PC-9 (cell line): ENCODE measurements around the gene RBM4. TPM values are rescaled to one million over a fixed set of nuclear protein-coding genes. Genes with fewer than 3 reads are reported as not detected.

Source experiments
- BruUV-seq: library from RNA; stranded (reverse); fragments of 400-500 nt; replicated peaks from 2 replicates; lab custom pipeline; 2021; lab: Mats Ljungman, UMichigan
- CTCF ChIA-PET: fragments of 300-600 bp; sonication (Branson Sonifier 250); formaldehyde crosslinking; loops from one replicate; lab custom pipeline; 2022; ENCODE audit warnings: antibody characterized with exemption; lab: Charles Lee
- POLR2A ChIA-PET: fragments of 300-600 bp; sonication (Branson Sonifier 250); formaldehyde crosslinking; loops from one replicate; lab custom pipeline; 2022; ENCODE audit warnings: antibody characterized with exemption; ENCODE audit not compliant: unreplicated experiment; lab: Charles Lee
- DNase-seq, 2 experiments: peaks; one replicate each; pipeline versions ENCODE4 v3.0.0 to v3.0.0-alpha.2; 2015 to 2022; ENCODE audit warnings: mixed read lengths in 1 of 2
- H2AFZ ChIP-seq: fragments of 200-600 bp; sonication (generic); 2 replicates; pipeline ENCODE4 v1.8.1; 2017; ENCODE audit warnings: antibody characterized with exemption
- H3F3A ChIP-seq: fragments of 200-600 bp; sonication (generic); 2 replicates; pipeline ENCODE4 v1.8.1; 2017; ENCODE audit warnings: antibody characterized with exemption, mild to moderate bottlenecking, low read depth; ENCODE audit not compliant: insufficient read depth
- H3K27ac ChIP-seq: fragments of 200-600 bp; sonication (generic); 2 replicates; pipeline ENCODE4 v1.6.1; 2016; ENCODE audit warnings: mixed run types
- H3K27me3 ChIP-seq: fragments of 200-600 bp; sonication (generic); 2 replicates; pipeline ENCODE4 v1.6.1; 2016; ENCODE audit warnings: low read depth, mixed run types; ENCODE audit not compliant: insufficient read depth
- H3K36me3 ChIP-seq: fragments of 200-600 bp; sonication (generic); 2 replicates; pipeline ENCODE4 v1.6.1; 2016; ENCODE audit warnings: low read depth, mixed run types
- H3K4me1 ChIP-seq: fragments of 200-600 bp; sonication (generic); replicated peaks from 2 replicates; pipeline ENCODE4 v1.6.1; 2016; ENCODE audit warnings: mixed run types; ENCODE audit not compliant: insufficient read depth
- H3K4me2 ChIP-seq: fragments of 200-600 bp; sonication (generic); 2 replicates; pipeline ENCODE4 v1.6.1; 2017; ENCODE audit warnings: mixed run types
- H3K4me3 ChIP-seq: fragments of 200-600 bp; sonication (generic); 2 replicates; pipeline ENCODE4 v1.6.1; 2016; ENCODE audit warnings: mixed run types
- H3K79me2 ChIP-seq: fragments of 200-600 bp; sonication (generic); 2 replicates; pipeline ENCODE4 v1.6.1; 2017; ENCODE audit warnings: low read depth, mixed run types
- H3K9me2 ChIP-seq: fragments of 200-600 bp; sonication (generic); 2 replicates; pipeline ENCODE4 v1.8.1; 2017; ENCODE audit warnings: mild to moderate bottlenecking; ENCODE audit not compliant: insufficient read depth
- H3K9me3 ChIP-seq: fragments of 200-600 bp; sonication (generic); 2 replicates; pipeline ENCODE4 v1.8.1; 2016; ENCODE audit warnings: low read depth; ENCODE audit not compliant: insufficient read depth
- H4K20me1 ChIP-seq: fragments of 200-600 bp; sonication (generic); 2 replicates; pipeline ENCODE4 v1.8.1; 2017; ENCODE audit not compliant: insufficient read depth
- CTCF ChIP-seq: fragments of 200-600 bp; sonication (generic); conservative IDR thresholded peaks from 2 replicates; pipeline ENCODE4 v1.6.1; 2017; ENCODE audit warnings: mixed run types, antibody characterized with exemption, mild to moderate bottlenecking, moderate library complexity
- EZH2 ChIP-seq: fragments of 200-600 bp; sonication (generic); IDR thresholded peaks from 2 replicates; pipeline ENCODE4 v1.8.0; 2017; ENCODE audit warnings: antibody characterized with exemption, low read depth
- intact Hi-C: fragments of 100-400 bp; cut with micrococcal nuclease; formaldehyde crosslinking; loops from one replicate; pipeline ENCODE4 v1.10.0; 2022; ENCODE audit not compliant: unreplicated experiment
- total RNA-seq: library from RNA; stranded (reverse); gene quantifications from 2 replicates; pipeline ENCODE4 v1.2.3, GENCODE V29; 2021

Gene RBM4
- total RNA-seq, 1 experiment from 2014 or later = 140 TPM

- no peak overlapping the region for H2AFZ ChIP-seq
- H3F3A ChIP-seq = peaks cover 76% of the 10 kb centered on the region; the same call in 1 of the 2 replicates
- no peaks in the 10 kb centered on the region for H3K9me2 ChIP-seq
- H3K4me2 ChIP-seq = no peak overlapping the region
- ChIA-PET POLR2A (no interaction called here), CTCF (no interaction called here)
- peak; percentile 12 to 47 for DNase-seq
- H3K36me3 ChIP-seq = peaks cover 28% of the 10 kb centered on the region; the same call in 1 of the 2 replicates
- H3K4me3 ChIP-seq = no peak overlapping the region
- no peak overlapping the region for H3K27ac ChIP-seq
- TF ChIP-seq EZH2 (no peak), CTCF (no peak)
- no peaks in the 10 kb centered on the region for H3K9me3 ChIP-seq
- H3K27me3 ChIP-seq = no peaks in the 10 kb centered on the region
- peaks cover 39% of the 10 kb centered on the region for H3K79me2 ChIP-seq
- no peaks in the 10 kb centered on the region for H3K4me1 ChIP-seq
- H4K20me1 ChIP-seq = peaks cover 63% of the 10 kb centered on the region
- no TSS peak for BruUV-seq
- intact Hi-C loops = no loop called here
Measured at GRCh38 chr11:66653123-66653522, 14.6 kb downstream of the RBM4 start.

GRCh38 chr11:66659763-66660162 lies 21.3 kb downstream of the RBM4 start:
- intact Hi-C loops = no loop called here

GRCh38 chr11:66663741-66664296 lies 25.3 kb downstream of the RBM4 start:
- H2AFZ ChIP-seq = no peak overlapping the region
- no peaks in the 10 kb centered on the region for H3K27me3 ChIP-seq
- H3K36me3 ChIP-seq = peaks cover 9% of the 10 kb centered on the region; the same call in 1 of the 2 replicates
- H3K27ac ChIP-seq = no peak overlapping the region
- H3K9me3 ChIP-seq = no peaks in the 10 kb centered on the region
- peaks cover 66% of the 10 kb centered on the region for H4K20me1 ChIP-seq
- H3K79me2 ChIP-seq = peaks cover 4% of the 10 kb centered on the region
- CTCF ChIA-PET = no interaction called here
- H3K4me1 ChIP-seq = no peaks in the 10 kb centered on the region
- BruUV-seq = no TSS peak
- TF ChIP-seq CTCF (no peak), EZH2 (no peak)
- intact Hi-C loops = no loop called here
- H3K9me2 ChIP-seq = no peaks in the 10 kb centered on the region
- no peak overlapping the region for H3K4me2 ChIP-seq
- H3K4me3 ChIP-seq = no peak overlapping the region
- POLR2A ChIA-PET = interaction anchor here (0.5 to 0.7 kb wide), 2 partner anchors 9 to 26 kb away, joined by 7 to 9 read pairs; no protein-coding TSS in a partner anchor
- H3F3A ChIP-seq = peaks cover 47% of the 10 kb centered on the region; the same call in 1 of the 2 replicates
- DNase-seq = no peak

More at GRCh38 chr11:66659763-66660162, 21.3 kb downstream of the RBM4 start:
- H4K20me1 ChIP-seq = peaks cover 49% of the 10 kb centered on the region
- no peaks in the 10 kb centered on the region for H3K9me2 ChIP-seq
- ChIA-PET POLR2A (no interaction called here), CTCF (interaction anchor here (0.6 to 0.7 kb wide), 4 partner anchors 14 to 290 kb away, joined by 3 to 16 read pairs (median 6); no protein-coding TSS in a partner anchor)
- peaks cover 53% of the 10 kb centered on the region; the same call in 1 of the 2 replicates for H3F3A ChIP-seq
- H3K4me2 ChIP-seq = no peak overlapping the region
- no peak overlapping the region for H3K27ac ChIP-seq
- no peaks in the 10 kb centered on the region for H3K27me3 ChIP-seq
- no peak overlapping the region for H2AFZ ChIP-seq
- H3K4me3 ChIP-seq = no peak overlapping the region
- DNase-seq = no peak
- H3K4me1 ChIP-seq = no peaks in the 10 kb centered on the region
- no peaks in the 10 kb centered on the region for H3K9me3 ChIP-seq
- H3K36me3 ChIP-seq = peaks cover 11% of the 10 kb centered on the region; the same call in 1 of the 2 replicates
- no TSS peak for BruUV-seq
- H3K79me2 ChIP-seq = peaks cover 10% of the 10 kb centered on the region
- TF ChIP-seq CTCF (no peak), EZH2 (no peak)
